Neuronal stem cell (in vitro differentiated cells): Measurements from ENCODE around the gene ST7.

ENCODE experiments used
- DNase-seq: peaks from one replicate; pipeline ENCODE4 v3.0.0-alpha.2; 2013; ENCODE audit warnings: low spot score
- H2AFZ ChIP-seq: one replicate; pipeline ENCODE4 v1.6.1; 2013; ENCODE audit warnings: mild to moderate bottlenecking, low read length, inconsistent platforms
- H2AK5ac ChIP-seq: 2 replicates; pipeline ENCODE4 v1.6.1; 2013; ENCODE audit warnings: low read depth, mild to moderate bottlenecking, inconsistent platforms, low read length, moderate library complexity, mixed read lengths
- H2BK120ac ChIP-seq: 2 replicates; pipeline ENCODE4 v1.6.1; 2013; ENCODE audit warnings: low read depth, mild to moderate bottlenecking, inconsistent platforms, low read length, moderate library complexity, mixed read lengths
- H2BK12ac ChIP-seq: one replicate; pipeline ENCODE4 v1.6.1; 2013; ENCODE audit warnings: low read length, inconsistent platforms
- H2BK15ac ChIP-seq: 2 replicates; pipeline ENCODE4 v1.6.1; 2013; ENCODE audit warnings: mild to moderate bottlenecking, low read length, inconsistent platforms, mixed read lengths
- H2BK5ac ChIP-seq: one replicate; pipeline ENCODE4 v1.6.1; 2013; ENCODE audit warnings: inconsistent platforms, mild to moderate bottlenecking, low read length, moderate library complexity
- H3K14ac ChIP-seq: one replicate; pipeline ENCODE4 v1.6.1; 2013; ENCODE audit warnings: low read length, inconsistent platforms
- H3K18ac ChIP-seq: 2 replicates; pipeline ENCODE4 v1.6.1; 2013; ENCODE audit warnings: low read length, inconsistent platforms
- H3K23ac ChIP-seq: 2 replicates; pipeline ENCODE4 v1.6.1; 2013; ENCODE audit warnings: low read depth, mild to moderate bottlenecking, mixed read lengths, low read length, inconsistent platforms; ENCODE audit not compliant: poor library complexity
- H3K27ac ChIP-seq: replicated peaks from 3 replicates; pipeline ENCODE4 v1.5.1; 2013; ENCODE audit warnings: low read length, inconsistent platforms
- H3K27me3 ChIP-seq, 3 experiments: 2 replicates each; pipeline ENCODE4 v1.6.1; 2013; ENCODE audit warnings: low read length in 3 of 3, mild to moderate bottlenecking in 2 of 3, inconsistent platforms in 1 of 3, low read depth in 1 of 3, mixed read lengths in 1 of 3, moderate library complexity in 1 of 3; ENCODE audit not compliant: control insufficient read depth in 3 of 3, insufficient read depth in 3 of 3
- H3K36me3 ChIP-seq, 2 donors: replicated peaks in 1 of 2; 2 replicates each; pipeline ENCODE4 v1.6.1; 2013; ENCODE audit warnings: low read length in 2 of 2; ENCODE audit not compliant: control insufficient read depth in 2 of 2, insufficient read depth in 2 of 2
- H3K4ac ChIP-seq: 2 replicates; pipeline ENCODE4 v1.6.1; 2013; ENCODE audit warnings: inconsistent platforms, mild to moderate bottlenecking, low read length, moderate library complexity
- H3K4me1 ChIP-seq, 2 donors: 1 replicate in 1 of 2; 2 replicates in 1 of 2; pipeline ENCODE4 v1.6.1; 2013; ENCODE audit warnings: low read length in 2 of 2, low read depth in 1 of 2; ENCODE audit not compliant: control insufficient read depth in 2 of 2, insufficient read depth in 1 of 2
- H3K4me2 ChIP-seq: one replicate; pipeline ENCODE4 v1.6.1; 2013; ENCODE audit warnings: mild to moderate bottlenecking, low read length, inconsistent platforms; ENCODE audit not compliant: insufficient read depth, poor library complexity, severe bottlenecking
- H3K4me3 ChIP-seq, 2 donors: 2 replicates each; pipeline ENCODE4 v1.5.1; 2013; ENCODE audit warnings: low read length in 2 of 2, mild to moderate bottlenecking in 2 of 2, inconsistent platforms in 1 of 2, moderate library complexity in 1 of 2
- H3K79me1 ChIP-seq: one replicate; pipeline ENCODE4 v1.6.1; 2013; ENCODE audit warnings: low read depth, mild to moderate bottlenecking, inconsistent platforms, low read length, moderate library complexity
- H3K9ac ChIP-seq: one replicate; pipeline ENCODE4 v1.6.1; 2013; ENCODE audit warnings: mild to moderate bottlenecking, low read depth, low read length, inconsistent platforms; ENCODE audit not compliant: poor library complexity
- H3K9me3 ChIP-seq, 2 donors: replicated peaks in 1 of 2; 2 replicates each; pipeline versions ENCODE3 to v1.6.1; 2013; ENCODE audit warnings: low read length in 2 of 2, mild to moderate bottlenecking in 2 of 2, inconsistent platforms in 1 of 2, low read depth in 1 of 2, mixed read lengths in 1 of 2, moderate library complexity in 1 of 2; ENCODE audit not compliant: control insufficient read depth in 2 of 2, insufficient read depth in 1 of 2
- H4K8ac ChIP-seq: one replicate; pipeline ENCODE4 v1.6.1; 2013; ENCODE audit warnings: low read depth, mild to moderate bottlenecking, inconsistent platforms, low read length, moderate library complexity
- H4K91ac ChIP-seq: one replicate; pipeline ENCODE4 v1.6.1; 2013; ENCODE audit warnings: low read length, low read depth, mild to moderate bottlenecking, inconsistent platforms; ENCODE audit not compliant: poor library complexity
- WGBS, 2 donors: extraction: QIAGEN DNeasy Blood & Tissue Kit; methylation state at CpG; one replicate each; pipeline ENCODE4 v1.1.7; 2013; ENCODE audit warnings: missing lambda C conversion rate in 2 of 2, mixed read lengths in 1 of 2; ENCODE audit not compliant: insufficient read length in 2 of 2, insufficient replicate concordance in 1 of 2; ENCODE audit errors: extremely low coverage in 2 of 2; 5-methylcytosine and 5-hydroxymethylcytosine counted together

ST7 gene

DNA sequence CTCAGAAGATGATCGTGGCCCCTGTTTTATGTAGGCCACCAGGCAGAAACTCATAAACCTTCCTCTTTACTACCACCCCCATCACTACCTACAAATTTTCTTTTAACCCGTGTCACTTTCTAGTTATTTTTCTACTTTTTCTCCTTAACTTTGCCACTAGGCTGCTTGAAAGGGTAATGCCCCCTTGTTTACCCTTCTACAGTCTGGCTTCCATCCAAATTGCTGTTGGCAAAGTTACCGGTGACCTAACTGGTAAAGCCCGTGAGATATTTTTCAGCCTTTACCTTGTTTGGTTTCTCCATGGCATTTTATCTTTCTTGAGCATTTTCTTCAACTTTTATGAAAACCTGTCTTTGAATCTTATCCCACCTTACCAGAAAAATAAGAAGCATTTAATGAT, 216.6 kb downstream of the ST7 start:
- Histone ChIP-seq H3K4me2 (no peak overlapping the region), H2AK5ac (no peak overlapping the region), H3K79me1 (no peaks in the 10 kb centered on the region), H4K8ac (no peak overlapping the region), H2BK120ac (no peak overlapping the region), H2BK12ac (no peak overlapping the region), H3K4me3 (no peak overlapping the region), H2BK15ac (no peak overlapping the region), H4K91ac (no peak overlapping the region), H3K9me3 (no peaks in the 10 kb centered on the region), H3K14ac (no peak overlapping the region), H2BK5ac (no peak overlapping the region), H3K18ac (no peak overlapping the region), H3K4ac (no peak overlapping the region), H3K9ac (no peak overlapping the region), H2AFZ (no peak overlapping the region), H3K27ac (no peak overlapping the region), H3K23ac (no peak overlapping the region), H3K27me3 (no peaks in the 10 kb centered on the region), H3K36me3 (peaks cover 0 to 29% of the 10 kb centered on the region in 2 donors), H3K4me1 (peaks cover 0 to 9% of the 10 kb centered on the region in 2 donors)
- no peak for DNase-seq
- 100% methylated on average over 1 of the region's 4 CpGs for WGBS, 2 donors

DNA sequence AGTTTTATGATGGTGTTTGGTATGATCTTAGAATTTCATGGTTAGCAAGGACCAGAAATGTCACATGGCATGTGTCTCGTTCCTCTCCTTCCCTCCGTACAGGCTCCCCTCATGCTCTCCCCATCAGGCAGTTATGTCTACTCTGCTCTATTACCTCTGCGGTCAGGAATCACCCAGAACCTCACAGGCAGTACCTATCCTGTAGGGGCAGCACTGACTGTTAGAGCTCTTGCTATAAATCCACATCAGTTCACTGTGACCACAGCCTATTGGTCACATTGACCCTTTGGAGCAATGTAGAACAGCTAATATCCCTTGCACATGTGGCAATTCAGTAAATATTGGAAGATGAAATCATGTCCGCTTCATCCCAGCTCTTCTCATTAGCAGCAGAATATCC, 217.8 kb downstream of the ST7 start:
- H3K4me3 ChIP-seq: no peak overlapping the region
- no CpG with 5 or more reads among the region's 4 CpGs for WGBS, 2 donors
- H3K23ac ChIP-seq: no peak overlapping the region
- no peak overlapping the region for H2AFZ ChIP-seq
- no peak overlapping the region for H3K9ac ChIP-seq
- DNase-seq: no peak
- no peaks in the 10 kb centered on the region for H3K79me1 ChIP-seq
- peaks cover 0 to 9% of the 10 kb centered on the region in 2 donors for H3K4me1 ChIP-seq
- H2AK5ac ChIP-seq: no peak overlapping the region
- no peak overlapping the region for H3K4ac ChIP-seq
- no peak overlapping the region for H3K14ac ChIP-seq
- no peak overlapping the region for H2BK15ac ChIP-seq
- H4K91ac ChIP-seq: no peak overlapping the region
- H3K4me2 ChIP-seq: no peak overlapping the region
- no peaks in the 10 kb centered on the region for H3K9me3 ChIP-seq
- no peak overlapping the region for H3K27ac ChIP-seq
- peak overlapping the region; percentile 3 for H4K8ac ChIP-seq
- H3K18ac ChIP-seq: no peak overlapping the region
- no peak overlapping the region for H2BK120ac ChIP-seq
- no peak overlapping the region for H2BK5ac ChIP-seq
- no peaks in the 10 kb centered on the region for H3K27me3 ChIP-seq
- no peak overlapping the region for H2BK12ac ChIP-seq
- H3K36me3 ChIP-seq: peaks cover 0 to 32% of the 10 kb centered on the region in 2 donors

DNA sequence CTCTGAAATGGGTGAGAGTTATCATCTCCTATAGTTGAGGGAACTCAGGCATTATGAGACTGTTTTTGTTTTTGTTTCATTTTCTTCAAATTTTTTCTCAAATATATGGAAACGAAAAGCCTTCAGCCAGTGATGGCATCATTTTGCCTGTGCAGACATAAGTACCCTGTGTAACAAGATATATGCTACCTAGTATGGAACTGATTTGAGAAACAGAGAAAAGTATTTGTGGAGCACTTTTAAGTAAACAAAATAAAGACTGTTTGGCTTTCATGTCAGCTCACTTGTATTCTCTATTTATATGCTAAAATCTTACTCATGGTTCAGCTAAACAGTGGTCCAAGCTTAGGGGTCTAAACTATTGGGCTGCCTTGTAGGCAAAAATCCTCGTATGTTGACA, 219.0 kb downstream of the ST7 start:
- no peak for DNase-seq
- Histone ChIP-seq H3K79me1 (no peaks in the 10 kb centered on the region), H3K23ac (no peak overlapping the region), H3K36me3 (peaks cover 0 to 32% of the 10 kb centered on the region in 2 donors), H3K14ac (no peak overlapping the region), H3K18ac (no peak overlapping the region), H3K9ac (no peak overlapping the region), H3K9me3 (no peaks in the 10 kb centered on the region), H3K4me1 (peaks cover 0 to 9% of the 10 kb centered on the region in 2 donors), H4K8ac (no peak overlapping the region), H4K91ac (no peak overlapping the region), H3K27me3 (no peaks in the 10 kb centered on the region), H3K4me2 (no peak overlapping the region), H2AK5ac (no peak overlapping the region), H2BK120ac (no peak overlapping the region), H3K27ac (no peak overlapping the region), H2AFZ (no peak overlapping the region), H2BK12ac (no peak overlapping the region), H3K4ac (no peak overlapping the region), H3K4me3 (no peak overlapping the region), H2BK15ac (no peak overlapping the region), H2BK5ac (no peak overlapping the region)
- no CpG with 5 or more reads among the region's 2 CpGs for WGBS, 2 donors

DNA sequence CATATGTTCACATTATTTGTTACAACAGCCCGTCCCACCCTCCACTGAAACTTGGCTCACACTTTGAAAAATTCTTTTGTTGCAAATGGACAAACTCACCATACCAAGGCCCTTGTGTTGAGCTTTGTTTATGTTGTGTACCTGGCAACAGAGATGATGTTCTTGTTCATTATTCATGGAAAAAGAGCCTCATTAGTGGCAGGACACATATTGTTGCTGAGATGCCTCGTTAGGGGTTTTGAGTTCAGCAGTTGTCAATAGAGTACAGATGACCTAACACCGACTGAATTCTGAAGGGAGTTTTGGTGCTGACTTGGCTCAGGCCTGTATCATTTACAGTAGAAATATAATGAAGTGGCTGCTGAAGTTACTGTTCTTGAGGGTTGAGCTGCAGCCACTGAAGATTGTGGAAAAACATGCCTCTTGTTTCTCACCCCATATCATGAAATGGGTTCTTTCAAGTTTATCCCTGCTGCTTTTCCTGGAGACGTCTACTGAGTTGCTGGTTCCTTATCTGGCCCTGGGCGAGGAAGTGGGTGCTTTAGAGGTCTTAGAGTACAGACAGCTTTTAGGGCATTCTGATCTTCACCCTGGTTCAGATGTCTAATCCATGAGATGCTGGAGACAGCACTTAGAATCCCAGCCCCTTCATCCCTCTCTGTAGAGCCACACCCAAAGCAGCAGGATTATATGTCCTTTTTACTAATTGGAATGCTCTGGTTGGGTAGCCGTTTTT, 219.9 kb downstream of the ST7 start:
- H2BK15ac ChIP-seq: no peak overlapping the region
- H2BK5ac ChIP-seq: no peak overlapping the region
- H2AK5ac ChIP-seq: no peak overlapping the region
- no peak overlapping the region for H2BK120ac ChIP-seq
- no peak overlapping the region for H3K18ac ChIP-seq
- WGBS, 2 donors: no CpG with 5 or more reads among the region's 6 CpGs
- no peak overlapping the region for H3K4ac ChIP-seq
- H3K36me3 ChIP-seq: peaks cover 0 to 32% of the 10 kb centered on the region in 2 donors
- DNase-seq: peak; percentile 26
- H4K8ac ChIP-seq: no peak overlapping the region
- H2BK12ac ChIP-seq: no peak overlapping the region
- H3K9me3 ChIP-seq: no peaks in the 10 kb centered on the region
- H3K14ac ChIP-seq: no peak overlapping the region
- peaks cover 0 to 9% of the 10 kb centered on the region in 2 donors for H3K4me1 ChIP-seq
- H3K79me1 ChIP-seq: no peaks in the 10 kb centered on the region
- no peak overlapping the region for H2AFZ ChIP-seq
- H3K4me2 ChIP-seq: no peak overlapping the region
- H3K9ac ChIP-seq: no peak overlapping the region
- no peak overlapping the region for H3K23ac ChIP-seq
- no peaks in the 10 kb centered on the region for H3K27me3 ChIP-seq
- no peak overlapping the region for H4K91ac ChIP-seq
- H3K4me3 ChIP-seq: no peak overlapping the region
- H3K27ac ChIP-seq: no peak overlapping the region
